ENCODE data around the gene ITM2B.

ITM2B gene

GRCh38 chr13:48304143-48304876 is 71.3 kb downstream of the ITM2B start:
- in situ Hi-C loops (cut with HindIII; ENCODE audit: low pct_ligation_motif_present, low sequenced_read_pairs): no loop called here
- peaks cover 3% of the 10 kb centered on the region for H3K36me3 ChIP-seq (replicated peaks)
- peak overlapping the region; percentile 81 for H3K27ac ChIP-seq
- H3K27me3 ChIP-seq (replicated peaks): no peaks in the 10 kb centered on the region
- DNase-seq: peak; percentile 35
- peak overlapping the region; percentile 80 for H3K4me3 ChIP-seq (ENCODE audit: low read depth, low read length)
- no peak for TF ChIP-seq CTCF (IDR thresholded peaks at IDR 0.05; ENCODE audit: low read depth, low read length, missing control alignments)

GRCh38 chr13:48311223-48311622 is 78.2 kb downstream of the ITM2B start:
- H3K27me3 ChIP-seq (replicated peaks): no peaks in the 10 kb centered on the region
- H3K27ac ChIP-seq: no peak overlapping the region
- H3K4me3 ChIP-seq (ENCODE audit: low read depth, low read length): no peak overlapping the region
- DNase-seq: no peak
- TF ChIP-seq CTCF (IDR thresholded peaks at IDR 0.05; ENCODE audit: low read depth, low read length, missing control alignments): no peak
- H3K36me3 ChIP-seq (replicated peaks): peaks cover 2% of the 10 kb centered on the region
- in situ Hi-C loops (cut with HindIII; ENCODE audit: low pct_ligation_motif_present, low sequenced_read_pairs): no loop called here

GRCh38 chr13:48315969-48316650 is 83.1 kb downstream of the ITM2B start:
- Histone ChIP-seq H3K4me3 (ENCODE audit: low read depth, low read length) (no peak overlapping the region), H3K36me3 (replicated peaks) (peaks cover 2% of the 10 kb centered on the region), H3K27me3 (replicated peaks) (no peaks in the 10 kb centered on the region), H3K27ac (no peak overlapping the region)
- no peak for TF ChIP-seq CTCF (IDR thresholded peaks at IDR 0.05; ENCODE audit: low read depth, low read length, missing control alignments)
- in situ Hi-C loops (cut with HindIII; ENCODE audit: low pct_ligation_motif_present, low sequenced_read_pairs): no loop called here
- no peak for DNase-seq

- Histone ChIP-seq H3K27ac (no peak overlapping the region), H3K36me3 (replicated peaks) (no peaks in the 10 kb centered on the region), H3K4me3 (ENCODE audit: low read depth, low read length) (no peak overlapping the region), H3K27me3 (replicated peaks) (no peaks in the 10 kb centered on the region)
- in situ Hi-C loops (cut with HindIII; ENCODE audit: low pct_ligation_motif_present, low sequenced_read_pairs): no loop called here
- DNase-seq: no peak
- no peak for TF ChIP-seq CTCF (IDR thresholded peaks at IDR 0.05; ENCODE audit: low read depth, low read length, missing control alignments)
Observed at GRCh38 chr13:48316826-48317510, 84.0 kb downstream of the ITM2B start.

- in situ Hi-C loops (cut with HindIII; ENCODE audit: low pct_ligation_motif_present, low sequenced_read_pairs): no loop called here
- no peak overlapping the region for H3K27ac ChIP-seq
- no peak for DNase-seq
- TF ChIP-seq CTCF (IDR thresholded peaks at IDR 0.05; ENCODE audit: low read depth, low read length, missing control alignments): no peak
- H3K4me3 ChIP-seq (ENCODE audit: low read depth, low read length): no peak overlapping the region
- no peaks in the 10 kb centered on the region for H3K36me3 ChIP-seq (replicated peaks)
- H3K27me3 ChIP-seq (replicated peaks): no peaks in the 10 kb centered on the region
Observed at GRCh38 chr13:48317511-48318376, 84.7 kb downstream of the ITM2B start.

Measured in brain microvascular endothelial cell (primary cell).